Progenitor cell of endocrine pancreas (in vitro differentiated cells): Measurements from ENCODE around the gene DHRS12. TPM values are rescaled to one million over a fixed set of nuclear protein-coding genes. Genes with fewer than 3 reads are reported as not detected.

Source experiments
- DNase-seq: peaks from one replicate; pipeline ENCODE4 v3.0.0; 2021; ENCODE audit warnings: low spot score; ENCODE audit not compliant: unreplicated experiment
- H3K27ac Mint-ChIP-seq: 2 replicates; pipeline ENCODE4 v1.8.0; 2021; ENCODE audit warnings: mild to moderate bottlenecking, moderate library complexity, mixed read lengths
- H3K27me3 Mint-ChIP-seq: 2 replicates; pipeline ENCODE4 v1.8.0; 2021; ENCODE audit warnings: mixed read lengths
- H3K36me3 Mint-ChIP-seq: 2 replicates; pipeline ENCODE4 v1.8.0; 2022; ENCODE audit warnings: mixed read lengths; ENCODE audit not compliant: insufficient read depth
- H3K4me1 Mint-ChIP-seq: 2 replicates; pipeline ENCODE4 v1.8.0; 2021; ENCODE audit warnings: low read depth, mixed read lengths
- H3K4me3 Mint-ChIP-seq: 2 replicates; pipeline ENCODE4 v1.8.0; 2021; ENCODE audit warnings: low read depth, mild to moderate bottlenecking, moderate library complexity, mixed read lengths
- H3K9me3 Mint-ChIP-seq: 2 replicates; pipeline ENCODE4 v1.8.0; 2021; ENCODE audit warnings: low read depth, mixed read lengths
- total RNA-seq: library from RNA; stranded (reverse); gene quantifications from 2 replicates; pipeline ENCODE4 v1.2.1, GENCODE V29; 2021
- TF ChIP-seq, protein P1 (sequence below): fragments of 200-600 bp; sonication (generic); IDR thresholded peaks from one replicate; pipeline ENCODE4 v1.5.0; 2021; ENCODE audit warnings: antibody characterized with exemption, mild to moderate bottlenecking; ENCODE audit not compliant: unreplicated experiment

DHRS12 gene
- total RNA-seq, 1 donor from 2014 or later: 19.6 TPM

DNA sequence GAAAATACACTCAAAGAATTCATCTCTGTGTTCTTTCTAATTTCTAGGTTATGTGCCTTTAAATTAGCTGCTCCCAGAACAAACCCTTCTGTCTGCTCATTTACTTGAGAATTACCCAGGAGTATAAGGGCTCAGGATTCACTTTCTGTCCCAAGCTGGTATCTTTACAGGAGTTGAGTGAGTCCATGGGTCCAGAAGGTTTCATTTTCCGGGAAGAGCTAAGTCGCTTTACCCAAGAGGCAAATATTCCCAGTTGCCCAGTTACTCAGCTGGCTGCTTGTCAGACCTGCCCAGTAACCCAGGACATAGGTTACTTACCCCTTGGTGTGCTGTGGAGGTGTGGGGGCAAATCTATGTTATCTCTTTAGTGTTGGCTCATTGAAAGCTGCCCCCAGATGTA lies 47.3 kb downstream of the DHRS12 start:
- H3K27ac Mint-ChIP-seq: no peak overlapping the region
- no peaks in the 10 kb centered on the region for H3K4me1 Mint-ChIP-seq
- H3K36me3 Mint-ChIP-seq: peaks cover 8% of the 10 kb centered on the region

DNA sequence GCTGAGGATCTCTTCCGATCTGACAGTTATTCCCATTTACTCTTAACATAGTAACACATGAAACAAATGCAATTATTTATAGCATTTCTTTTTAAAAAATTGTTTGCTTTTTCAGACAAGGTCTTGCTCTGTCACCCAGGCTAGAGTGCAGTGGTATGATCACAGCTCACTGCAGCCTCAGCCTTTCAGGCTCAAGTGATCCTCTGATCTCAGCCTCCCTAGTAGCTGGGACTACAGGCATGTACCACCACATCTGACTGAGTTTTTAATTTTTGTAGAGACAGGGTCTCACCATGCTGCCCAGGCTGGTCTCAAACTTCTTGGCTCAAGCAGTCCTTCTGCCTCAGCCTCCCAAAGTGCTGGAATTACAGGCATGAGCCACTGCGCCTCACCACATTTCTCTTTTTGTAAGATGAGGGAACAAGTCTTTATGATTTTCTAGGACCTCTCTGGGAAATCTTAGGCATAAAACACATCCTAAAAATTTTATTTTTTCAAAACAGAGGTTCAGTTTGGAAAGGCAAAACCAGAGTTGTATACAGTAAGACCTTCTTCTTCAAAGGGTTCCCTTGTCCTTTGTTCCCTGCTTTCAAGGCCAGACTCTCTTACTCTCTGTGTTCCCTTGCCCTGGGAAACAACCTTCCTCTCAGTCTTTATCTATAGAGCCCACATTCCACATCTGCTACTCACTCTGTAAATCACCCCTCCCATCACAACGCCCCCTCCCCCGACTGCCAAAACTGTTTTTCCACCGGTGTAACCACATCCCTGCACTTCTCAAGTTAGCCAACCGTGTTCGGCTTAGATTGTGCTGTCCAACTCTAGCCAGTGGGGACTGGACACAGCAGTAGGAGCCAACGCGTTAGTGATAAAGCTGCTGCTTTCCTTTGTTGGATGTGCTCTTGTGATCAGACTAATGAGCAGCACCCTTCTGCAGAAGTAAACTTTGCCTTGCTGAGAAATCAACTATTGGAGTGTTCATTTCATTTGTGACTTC lies 56.2 kb downstream of the DHRS12 start:
- Mint-ChIP-seq H3K9me3 (peaks cover 11% of the 10 kb centered on the region), H3K27ac (peak overlapping the region; percentile 81), H3K27me3 (no peaks in the 10 kb centered on the region), H3K4me1 (peaks cover 3% of the 10 kb centered on the region), H3K36me3 (peaks cover 20% of the 10 kb centered on the region), H3K4me3 (no peak overlapping the region)
- TF ChIP-seq, protein P1, sequence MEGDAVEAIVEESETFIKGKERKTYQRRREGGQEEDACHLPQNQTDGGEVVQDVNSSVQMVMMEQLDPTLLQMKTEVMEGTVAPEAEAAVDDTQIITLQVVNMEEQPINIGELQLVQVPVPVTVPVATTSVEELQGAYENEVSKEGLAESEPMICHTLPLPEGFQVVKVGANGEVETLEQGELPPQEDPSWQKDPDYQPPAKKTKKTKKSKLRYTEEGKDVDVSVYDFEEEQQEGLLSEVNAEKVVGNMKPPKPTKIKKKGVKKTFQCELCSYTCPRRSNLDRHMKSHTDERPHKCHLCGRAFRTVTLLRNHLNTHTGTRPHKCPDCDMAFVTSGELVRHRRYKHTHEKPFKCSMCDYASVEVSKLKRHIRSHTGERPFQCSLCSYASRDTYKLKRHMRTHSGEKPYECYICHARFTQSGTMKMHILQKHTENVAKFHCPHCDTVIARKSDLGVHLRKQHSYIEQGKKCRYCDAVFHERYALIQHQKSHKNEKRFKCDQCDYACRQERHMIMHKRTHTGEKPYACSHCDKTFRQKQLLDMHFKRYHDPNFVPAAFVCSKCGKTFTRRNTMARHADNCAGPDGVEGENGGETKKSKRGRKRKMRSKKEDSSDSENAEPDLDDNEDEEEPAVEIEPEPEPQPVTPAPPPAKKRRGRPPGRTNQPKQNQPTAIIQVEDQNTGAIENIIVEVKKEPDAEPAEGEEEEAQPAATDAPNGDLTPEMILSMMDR: no peak
- DNase-seq: no peak

More for the DNA sequence above, 47.3 kb downstream of the DHRS12 start:
- no peak for DNase-seq
- no peak overlapping the region for H3K4me3 Mint-ChIP-seq
- H3K27me3 Mint-ChIP-seq: no peaks in the 10 kb centered on the region
- TF ChIP-seq, protein P1: no peak
- H3K9me3 Mint-ChIP-seq: no peaks in the 10 kb centered on the region

DNA sequence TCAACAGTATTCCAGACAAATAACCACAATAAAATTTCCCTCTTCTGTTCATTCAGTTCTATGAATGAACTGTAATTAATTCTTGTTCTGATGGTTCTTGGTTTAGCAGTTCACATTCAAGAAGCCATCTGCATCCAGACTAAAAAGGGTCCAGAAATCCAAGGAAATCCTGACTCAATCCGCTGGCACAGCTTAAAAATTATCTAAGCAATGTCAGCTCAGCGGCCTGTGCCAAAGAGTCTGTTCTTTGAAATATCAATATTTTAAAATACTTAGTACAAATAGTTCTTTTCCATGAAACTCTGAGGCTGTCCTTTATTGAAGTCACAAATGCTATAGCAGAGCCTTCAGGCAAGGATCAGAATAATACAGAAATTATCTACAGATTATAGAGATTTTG lies 57.2 kb downstream of the DHRS12 start:
- peaks cover 11% of the 10 kb centered on the region for H3K9me3 Mint-ChIP-seq
- DNase-seq: no peak
- H3K36me3 Mint-ChIP-seq: peaks cover 19% of the 10 kb centered on the region
- no peak overlapping the region for H3K4me3 Mint-ChIP-seq
- H3K27ac Mint-ChIP-seq: no peak overlapping the region
- H3K27me3 Mint-ChIP-seq: no peaks in the 10 kb centered on the region
- H3K4me1 Mint-ChIP-seq: peaks cover 3% of the 10 kb centered on the region
- TF ChIP-seq, protein P1: no peak

DNA sequence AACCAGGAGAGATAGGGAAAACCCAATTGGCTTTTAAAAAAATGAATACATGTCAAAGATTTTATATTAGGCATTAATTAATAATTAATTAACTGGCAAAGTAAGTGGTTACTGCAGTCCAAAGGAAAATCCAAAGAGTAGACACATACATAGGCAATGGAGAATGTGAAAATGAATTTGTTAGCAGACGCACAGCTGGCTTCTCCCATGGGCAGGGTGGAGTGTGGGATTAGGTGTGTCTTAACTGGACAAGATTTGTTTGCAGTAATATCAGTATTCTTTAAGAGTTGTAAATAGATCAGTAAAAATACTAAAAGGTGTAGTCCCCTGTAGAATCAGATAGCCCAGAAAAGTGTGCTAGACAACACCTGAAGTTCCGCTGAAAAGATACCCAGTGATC lies 58.7 kb downstream of the DHRS12 start:
- Mint-ChIP-seq H3K27me3 (no peaks in the 10 kb centered on the region), H3K27ac (no peak overlapping the region), H3K9me3 (peaks cover 11% of the 10 kb centered on the region), H3K36me3 (peaks cover 17% of the 10 kb centered on the region), H3K4me3 (no peak overlapping the region), H3K4me1 (peaks cover under 1% of the 10 kb centered on the region)
- DNase-seq: no peak
- TF ChIP-seq, protein P1: no peak

DNA sequence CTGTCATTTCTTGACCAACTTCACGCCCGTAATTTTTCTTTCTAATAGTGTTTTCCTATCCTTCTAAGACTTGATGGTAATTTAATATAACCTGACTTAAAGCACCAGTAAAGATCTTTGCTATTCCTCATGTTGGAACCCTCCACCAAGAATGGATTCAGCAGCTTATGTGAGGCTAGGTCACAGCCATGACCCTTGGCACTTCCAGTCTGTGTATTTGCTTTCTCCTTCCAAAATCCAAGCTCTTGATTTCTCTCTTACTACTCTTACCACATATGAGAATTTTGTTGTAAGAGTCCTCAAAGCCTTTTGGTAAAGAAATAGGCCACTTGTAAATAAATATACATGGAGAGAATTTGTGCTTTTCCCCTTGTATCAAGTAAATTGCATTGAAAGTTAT lies 61.4 kb downstream of the DHRS12 start:
- Mint-ChIP-seq H3K27me3 (no peaks in the 10 kb centered on the region), H3K4me1 (no peaks in the 10 kb centered on the region), H3K4me3 (no peak overlapping the region), H3K9me3 (no peaks in the 10 kb centered on the region), H3K27ac (no peak overlapping the region), H3K36me3 (peaks cover 7% of the 10 kb centered on the region)
- TF ChIP-seq, protein P1: no peak
- DNase-seq: no peak
